HL-60 (cell line): ENCODE results near the gene AP2B1.

Source experiments
- GABPA ChIP-seq: IDR thresholded peaks from 2 replicates; pipeline ENCODE4 v1.6.1; 2012; ENCODE audit warnings: low read depth
- TF ChIP-seq, protein P1 (sequence below): IDR thresholded peaks from one replicate; pipeline ENCODE4 v1.5.1; 2011; ENCODE audit warnings: low read length, control low read depth, inconsistent platforms; ENCODE audit not compliant: insufficient read depth
- TF ChIP-seq, protein P2 (sequence below): IDR thresholded peaks from 2 replicates; pipeline ENCODE4 v1.6.1; 2012; ENCODE audit warnings: low read depth; ENCODE audit not compliant: insufficient replicate concordance

DNA sequence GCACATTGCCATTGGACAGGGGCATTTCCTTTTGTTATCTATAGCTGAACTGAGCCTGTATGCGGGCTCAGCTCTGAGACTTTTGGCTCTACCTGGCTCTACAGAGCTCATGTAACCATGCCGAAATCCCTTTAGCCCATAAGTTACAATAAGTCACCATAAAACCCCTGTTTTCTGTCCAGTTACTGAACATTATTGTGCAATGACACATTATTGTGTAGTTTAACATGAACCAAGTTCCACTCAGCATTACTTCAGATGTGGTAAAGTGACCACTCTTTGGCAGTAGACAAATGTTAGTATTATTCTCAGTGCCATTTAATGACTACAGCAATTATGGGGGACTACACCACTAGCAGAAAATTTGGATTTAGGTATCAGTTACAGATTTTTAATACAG is 78.9 kb downstream of the AP2B1 start:
- TF ChIP-seq GABPA: no peak
- TF ChIP-seq, protein P1, sequence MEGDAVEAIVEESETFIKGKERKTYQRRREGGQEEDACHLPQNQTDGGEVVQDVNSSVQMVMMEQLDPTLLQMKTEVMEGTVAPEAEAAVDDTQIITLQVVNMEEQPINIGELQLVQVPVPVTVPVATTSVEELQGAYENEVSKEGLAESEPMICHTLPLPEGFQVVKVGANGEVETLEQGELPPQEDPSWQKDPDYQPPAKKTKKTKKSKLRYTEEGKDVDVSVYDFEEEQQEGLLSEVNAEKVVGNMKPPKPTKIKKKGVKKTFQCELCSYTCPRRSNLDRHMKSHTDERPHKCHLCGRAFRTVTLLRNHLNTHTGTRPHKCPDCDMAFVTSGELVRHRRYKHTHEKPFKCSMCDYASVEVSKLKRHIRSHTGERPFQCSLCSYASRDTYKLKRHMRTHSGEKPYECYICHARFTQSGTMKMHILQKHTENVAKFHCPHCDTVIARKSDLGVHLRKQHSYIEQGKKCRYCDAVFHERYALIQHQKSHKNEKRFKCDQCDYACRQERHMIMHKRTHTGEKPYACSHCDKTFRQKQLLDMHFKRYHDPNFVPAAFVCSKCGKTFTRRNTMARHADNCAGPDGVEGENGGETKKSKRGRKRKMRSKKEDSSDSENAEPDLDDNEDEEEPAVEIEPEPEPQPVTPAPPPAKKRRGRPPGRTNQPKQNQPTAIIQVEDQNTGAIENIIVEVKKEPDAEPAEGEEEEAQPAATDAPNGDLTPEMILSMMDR: no peak
- TF ChIP-seq, protein P2, sequence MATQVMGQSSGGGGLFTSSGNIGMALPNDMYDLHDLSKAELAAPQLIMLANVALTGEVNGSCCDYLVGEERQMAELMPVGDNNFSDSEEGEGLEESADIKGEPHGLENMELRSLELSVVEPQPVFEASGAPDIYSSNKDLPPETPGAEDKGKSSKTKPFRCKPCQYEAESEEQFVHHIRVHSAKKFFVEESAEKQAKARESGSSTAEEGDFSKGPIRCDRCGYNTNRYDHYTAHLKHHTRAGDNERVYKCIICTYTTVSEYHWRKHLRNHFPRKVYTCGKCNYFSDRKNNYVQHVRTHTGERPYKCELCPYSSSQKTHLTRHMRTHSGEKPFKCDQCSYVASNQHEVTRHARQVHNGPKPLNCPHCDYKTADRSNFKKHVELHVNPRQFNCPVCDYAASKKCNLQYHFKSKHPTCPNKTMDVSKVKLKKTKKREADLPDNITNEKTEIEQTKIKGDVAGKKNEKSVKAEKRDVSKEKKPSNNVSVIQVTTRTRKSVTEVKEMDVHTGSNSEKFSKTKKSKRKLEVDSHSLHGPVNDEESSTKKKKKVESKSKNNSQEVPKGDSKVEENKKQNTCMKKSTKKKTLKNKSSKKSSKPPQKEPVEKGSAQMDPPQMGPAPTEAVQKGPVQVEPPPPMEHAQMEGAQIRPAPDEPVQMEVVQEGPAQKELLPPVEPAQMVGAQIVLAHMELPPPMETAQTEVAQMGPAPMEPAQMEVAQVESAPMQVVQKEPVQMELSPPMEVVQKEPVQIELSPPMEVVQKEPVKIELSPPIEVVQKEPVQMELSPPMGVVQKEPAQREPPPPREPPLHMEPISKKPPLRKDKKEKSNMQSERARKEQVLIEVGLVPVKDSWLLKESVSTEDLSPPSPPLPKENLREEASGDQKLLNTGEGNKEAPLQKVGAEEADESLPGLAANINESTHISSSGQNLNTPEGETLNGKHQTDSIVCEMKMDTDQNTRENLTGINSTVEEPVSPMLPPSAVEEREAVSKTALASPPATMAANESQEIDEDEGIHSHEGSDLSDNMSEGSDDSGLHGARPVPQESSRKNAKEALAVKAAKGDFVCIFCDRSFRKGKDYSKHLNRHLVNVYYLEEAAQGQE: no peak
